HG03575 (cell line): Measurements from ENCODE around the gene ZFP1.

Experiments
- ATAC-seq: cut with Tn5 transposase; IDR thresholded peaks from one replicate; pipeline ENCODE4 v1.9.1; 2021; ENCODE audit not compliant: unreplicated experiment, insufficient number of reproducible peaks, low FRiP score; ENCODE audit errors: extremely low read depth

ZFP1 gene

DNA sequence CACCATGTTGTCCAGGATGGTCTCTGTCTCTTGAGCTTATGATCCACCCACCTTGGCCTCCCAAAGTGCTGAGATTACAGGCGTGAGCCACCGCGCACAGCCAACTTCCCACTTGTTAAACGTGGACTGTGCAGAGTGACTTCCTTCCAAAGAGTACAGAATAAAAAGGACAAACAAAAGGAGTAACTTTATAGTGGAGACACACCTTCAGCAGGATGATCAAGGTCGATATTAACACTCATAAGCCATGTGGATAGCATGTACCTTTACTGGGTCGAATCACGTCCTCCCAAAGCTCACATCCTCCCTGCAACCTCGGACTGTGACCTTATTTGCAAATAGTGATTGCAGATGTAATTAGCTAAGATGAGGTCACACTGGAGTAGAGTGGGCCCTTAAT is 10.1 kb upstream of the ZFP1 start:
- ATAC-seq = no peak

GRCh38 chr16:75138636-75139035 is 9.7 kb upstream of the ZFP1 start:
- no peak for ATAC-seq

DNA sequence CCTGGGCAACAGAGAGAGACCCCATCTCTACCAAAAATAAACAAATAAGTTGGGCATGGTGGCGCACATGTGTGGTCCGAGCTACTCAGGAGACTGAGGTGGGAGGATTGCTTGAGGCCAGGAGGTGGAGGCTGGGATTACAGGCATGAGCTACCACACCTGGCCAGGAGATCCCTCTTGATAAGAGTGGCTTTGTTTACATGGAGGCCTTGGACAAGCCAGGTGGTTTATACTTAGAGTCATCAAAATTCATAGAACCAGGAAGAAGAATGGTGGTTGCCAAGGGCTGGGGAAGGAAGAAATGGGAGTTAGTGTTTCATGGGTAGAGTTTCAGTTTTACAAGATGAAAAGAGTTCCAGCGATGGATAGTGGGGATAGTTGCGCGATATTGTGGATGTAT is 8.8 kb upstream of the ZFP1 start:
- ATAC-seq = no peak

- ATAC-seq = no peak
These were observed 4.4 kb upstream of the ZFP1 start for GRCh38 chr16:75143941-75144340.

DNA sequence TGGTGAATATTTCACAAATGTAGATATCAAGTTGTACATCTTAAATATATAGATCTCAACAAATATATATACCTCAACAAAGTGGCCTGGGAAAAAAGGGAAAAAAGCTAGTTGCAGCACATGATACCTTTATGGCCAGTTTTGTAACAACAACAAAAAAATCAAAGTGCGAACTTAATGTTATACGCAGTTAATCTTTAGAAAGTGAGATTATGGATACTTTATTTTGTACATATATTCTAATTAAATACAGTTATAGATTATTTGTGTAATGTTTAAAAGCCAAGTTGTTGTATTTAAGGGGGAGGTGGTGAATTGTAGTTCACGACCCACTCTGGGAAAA is 385 bp upstream of the ZFP1 start:
- ATAC-seq = no peak

- ATAC-seq = no peak
These were observed 3.5 kb downstream of the ZFP1 start for GRCh38 chr16:75151798-75152197.

DNA sequence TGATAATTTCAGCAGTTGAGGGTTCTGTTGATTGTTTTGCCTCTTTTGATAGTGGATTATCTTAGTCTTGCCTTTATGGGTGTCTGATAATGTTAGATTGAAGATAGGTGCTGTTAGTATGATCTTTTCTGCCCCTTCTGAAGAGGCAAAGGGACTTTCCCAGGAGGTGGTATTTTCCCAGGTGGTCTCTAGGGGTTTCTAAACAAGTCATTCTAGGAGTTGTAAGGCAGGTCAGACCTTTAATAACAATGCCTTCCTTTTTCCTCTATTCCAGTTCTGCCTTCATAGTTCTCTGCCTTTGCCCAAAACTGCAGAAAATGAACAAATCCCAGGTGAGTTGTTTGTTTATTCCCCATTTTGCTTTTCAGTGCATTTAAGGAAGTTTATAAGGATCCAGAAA is 4.3 kb downstream of the ZFP1 start:
- ATAC-seq = no peak

DNA sequence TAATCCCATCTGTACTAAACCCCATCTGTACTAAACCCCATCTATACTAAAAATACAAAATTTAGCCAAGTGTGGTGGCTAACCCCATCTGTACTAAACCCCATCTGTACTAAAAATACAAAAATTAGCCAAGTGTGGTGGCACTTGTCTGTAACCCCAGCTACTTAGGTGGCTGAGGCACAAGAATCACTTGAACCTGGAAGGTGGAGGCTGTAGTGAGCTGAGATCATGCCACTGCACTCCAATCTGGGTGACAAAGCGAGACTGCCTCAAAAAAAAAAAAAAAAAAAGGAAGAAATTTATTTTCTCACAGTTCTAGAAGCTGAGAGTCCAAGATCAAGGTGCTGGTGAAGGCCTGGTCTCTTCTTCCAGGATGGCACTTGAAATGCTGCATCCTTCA is 12.1 kb downstream of the ZFP1 start:
- no peak for ATAC-seq

DNA sequence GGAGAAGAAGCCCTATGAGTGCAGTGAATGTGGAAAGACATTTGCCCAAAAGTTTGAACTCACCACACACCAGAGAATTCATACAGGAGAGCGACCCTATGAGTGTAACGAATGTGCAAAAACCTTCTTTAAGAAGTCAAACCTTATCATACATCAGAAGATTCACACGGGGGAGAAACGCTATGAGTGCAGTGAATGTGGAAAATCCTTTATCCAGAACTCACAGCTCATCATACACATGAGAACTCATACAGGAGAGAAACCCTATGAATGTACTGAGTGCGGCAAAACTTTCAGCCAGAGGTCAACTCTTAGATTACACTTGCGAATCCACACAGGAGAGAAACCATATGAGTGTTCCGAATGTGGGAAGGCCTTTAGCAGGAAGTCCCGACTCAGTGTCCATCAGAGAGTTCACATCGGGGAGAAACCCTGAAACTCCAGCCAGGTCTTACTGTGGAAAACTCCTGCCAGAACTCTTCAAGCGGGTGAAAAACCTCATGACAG is 21.6 kb downstream of the ZFP1 start:
- ATAC-seq = no peak

- no peak for ATAC-seq
These were observed 24.3 kb downstream of the ZFP1 start for GRCh38 chr16:75172578-75172977.

GRCh38 chr16:75175074-75175473 is 26.8 kb downstream of the ZFP1 start:
- no peak for ATAC-seq

GRCh38 chr16:75176926-75177325 is 28.6 kb downstream of the ZFP1 start:
- no peak for ATAC-seq

- ATAC-seq = no peak
These were observed 30.9 kb downstream of the ZFP1 start for GRCh38 chr16:75179208-75179607.

DNA sequence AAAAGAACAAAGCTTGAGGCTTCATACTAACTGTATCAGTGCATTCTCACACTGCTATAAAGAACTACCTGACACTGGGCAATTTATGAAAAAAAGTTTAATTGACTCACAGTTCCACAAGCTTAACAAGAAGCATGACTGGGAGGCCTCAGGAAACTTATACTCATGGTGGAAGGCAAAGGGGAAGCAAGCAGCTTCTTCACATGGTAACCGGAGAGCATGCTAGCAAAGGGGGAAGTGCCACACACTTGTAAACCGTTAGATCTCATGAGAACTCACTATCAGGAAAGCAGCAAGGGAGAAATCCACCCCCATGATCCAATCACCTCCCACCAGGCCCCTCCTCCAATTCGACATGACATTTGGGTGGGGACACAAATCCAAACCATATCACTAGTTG is 33.3 kb downstream of the ZFP1 start:
- ATAC-seq = no peak

DNA sequence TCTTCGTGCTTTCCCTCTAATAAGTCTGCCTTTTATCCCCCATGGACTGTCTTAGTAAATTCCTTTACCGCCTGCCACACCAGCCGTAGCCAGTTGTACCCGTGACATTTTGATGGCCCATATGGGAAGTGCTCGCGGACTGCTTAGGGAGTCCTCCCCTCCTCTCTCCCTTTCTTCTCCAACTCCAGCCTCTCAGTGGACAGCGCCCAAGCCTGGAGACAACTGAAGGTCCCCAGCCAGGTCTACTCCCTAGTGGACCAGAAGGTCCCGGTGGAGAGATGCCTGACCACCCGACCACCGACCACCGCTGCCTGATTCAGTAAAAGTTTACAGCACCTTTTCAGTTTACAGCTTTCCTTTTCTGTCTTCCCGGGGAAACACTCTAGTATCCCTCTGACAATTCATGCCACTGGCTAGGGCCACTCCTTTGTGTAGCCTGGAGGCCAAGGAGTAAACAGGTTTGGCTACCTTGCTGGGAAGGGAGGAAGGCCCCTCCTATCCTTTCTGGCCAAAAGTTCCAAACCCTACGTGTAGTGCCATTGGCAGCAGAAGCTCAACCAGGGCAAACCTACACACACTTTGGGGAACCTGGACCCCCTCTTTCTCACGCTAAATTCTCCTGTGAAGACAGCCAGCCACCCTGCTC is 40.6 kb downstream of the ZFP1 start:
- no peak for ATAC-seq

GRCh38 chr16:75189638-75190245 is 41.4 kb downstream of the ZFP1 start:
- ATAC-seq = no peak

- no peak for ATAC-seq
These were observed 44.4 kb downstream of the ZFP1 start for GRCh38 chr16:75192606-75193264.

GRCh38 chr16:75193265-75193650 is 44.9 kb downstream of the ZFP1 start:
- ATAC-seq = no peak

DNA sequence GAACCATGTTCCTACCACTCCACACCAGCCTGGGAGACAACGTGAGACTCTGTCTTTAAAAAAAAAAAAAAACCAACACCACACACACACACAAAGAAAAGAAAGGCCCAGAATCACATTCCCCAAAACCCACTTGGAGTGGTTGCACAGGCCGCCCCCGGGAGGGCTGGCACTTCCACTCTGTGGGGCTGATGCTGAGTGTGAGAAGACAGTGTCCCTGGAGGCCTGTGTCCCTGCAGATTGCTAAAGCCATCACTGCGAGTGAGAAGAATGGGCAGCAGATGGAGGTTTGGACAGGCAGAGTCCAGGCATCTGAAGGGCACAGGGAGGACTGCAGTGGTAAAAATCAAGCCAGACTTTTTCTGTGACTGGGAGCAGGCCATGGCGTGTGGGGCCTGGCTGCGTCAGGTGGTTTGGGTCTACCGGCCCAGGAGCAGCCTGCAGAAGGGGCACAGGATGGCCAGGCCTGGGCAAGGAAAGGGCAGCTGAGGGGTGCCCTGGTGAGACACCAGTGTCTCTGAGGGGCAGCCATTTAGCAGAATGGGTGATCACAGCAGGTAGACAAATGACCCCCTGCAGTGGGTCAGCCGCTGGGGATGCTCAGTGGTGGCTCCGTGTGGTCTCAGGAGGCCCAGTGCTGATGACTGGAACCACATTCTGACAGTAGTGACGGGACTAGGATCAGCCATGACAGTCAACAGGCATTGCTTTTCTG is 45.6 kb downstream of the ZFP1 start:
- no peak for ATAC-seq
